GM21825 (cell line): ENCODE data around the gene PCDHGA12.

Experiments
- ATAC-seq: cut with Tn5 transposase; IDR thresholded peaks from one replicate; pipeline ENCODE4 v1.9.1; 2021; ENCODE audit warnings: mild to moderate bottlenecking, moderate library complexity; ENCODE audit not compliant: unreplicated experiment

PCDHGA12 gene

DNA sequence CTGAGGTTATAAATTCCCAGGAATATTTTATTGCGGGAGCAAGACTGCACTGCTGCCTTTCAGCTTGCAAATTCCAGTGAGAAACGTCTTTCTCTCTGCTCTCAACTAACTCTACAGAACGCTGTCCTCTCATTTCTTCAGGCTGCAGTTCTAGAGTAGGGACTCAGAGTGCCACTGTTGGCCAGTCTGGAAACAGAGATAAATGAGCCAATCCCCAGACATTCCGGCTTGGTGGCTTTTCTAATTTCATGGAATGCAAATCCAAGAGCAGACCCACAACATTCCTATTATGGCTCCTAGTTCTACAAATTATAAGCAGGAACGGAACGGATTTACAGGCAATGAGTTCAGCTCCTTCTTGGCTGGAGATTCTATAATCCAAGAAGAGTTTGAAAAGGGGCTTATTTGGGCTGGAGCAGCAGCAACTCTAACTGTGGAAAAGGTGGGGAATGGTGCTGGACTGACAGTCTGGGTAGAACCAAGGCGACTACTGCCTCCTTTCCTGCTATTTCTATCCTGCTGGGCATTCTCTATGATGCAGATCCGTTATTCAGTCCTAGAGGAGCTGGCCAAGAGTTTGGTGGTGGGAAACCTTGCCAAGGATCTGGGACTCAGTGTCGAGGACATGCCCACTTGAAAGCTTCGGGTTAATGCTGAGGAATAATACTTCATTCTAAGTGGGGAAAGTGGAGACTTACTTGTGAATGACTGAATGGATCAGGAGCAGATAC is 9.3 kb downstream of the PCDHGA12 start:
- no peak for ATAC-seq

DNA sequence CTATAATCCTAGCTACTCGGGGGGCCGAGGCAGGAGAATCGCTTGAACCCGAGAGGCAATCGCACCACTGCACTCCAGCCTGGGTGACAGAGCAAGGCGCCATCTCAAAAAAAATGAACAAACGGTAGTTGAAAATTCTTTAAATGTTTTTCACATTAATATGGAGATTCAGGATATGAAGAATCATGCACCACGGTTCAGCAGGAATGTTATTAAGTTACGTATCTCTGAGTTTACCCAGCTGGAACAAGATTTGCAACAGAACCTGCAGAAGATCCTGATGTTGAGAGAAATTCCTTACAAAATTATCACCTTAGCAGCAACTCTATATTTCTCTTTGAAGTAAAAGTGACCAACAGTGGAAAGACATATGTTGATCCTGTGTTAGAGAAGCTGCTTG is 10.0 kb downstream of the PCDHGA12 start:
- ATAC-seq, result no peak

DNA sequence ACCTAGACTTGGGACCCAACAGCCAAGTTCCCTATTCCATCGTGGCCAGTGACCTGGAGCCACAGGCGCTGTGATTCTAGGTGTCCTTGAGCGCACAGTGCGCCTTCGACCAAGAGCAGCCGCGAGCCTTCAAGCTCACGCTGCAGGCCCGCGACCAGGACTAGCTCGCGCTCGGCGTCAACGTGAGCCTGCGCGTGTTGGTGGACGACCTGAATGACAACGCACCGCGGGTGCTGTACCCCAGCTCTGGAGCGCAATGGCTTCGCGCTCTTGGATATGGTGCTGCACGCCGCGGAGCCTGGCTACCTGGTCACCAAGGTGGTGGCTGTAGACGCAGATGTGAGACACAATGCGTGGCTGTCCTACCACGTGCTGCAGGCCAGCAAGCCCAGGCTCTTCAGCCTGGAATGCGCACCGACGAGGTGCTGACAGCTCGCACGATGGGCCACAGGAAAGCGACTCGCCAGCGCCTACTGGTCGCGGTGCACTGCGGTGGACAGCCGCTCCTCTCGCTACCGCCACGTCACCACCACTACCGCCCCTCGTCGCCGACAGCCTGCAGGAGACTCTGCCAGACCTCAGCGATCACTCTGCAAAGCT is 11.4 kb downstream of the PCDHGA12 start:
- ATAC-seq, result no peak

DNA sequence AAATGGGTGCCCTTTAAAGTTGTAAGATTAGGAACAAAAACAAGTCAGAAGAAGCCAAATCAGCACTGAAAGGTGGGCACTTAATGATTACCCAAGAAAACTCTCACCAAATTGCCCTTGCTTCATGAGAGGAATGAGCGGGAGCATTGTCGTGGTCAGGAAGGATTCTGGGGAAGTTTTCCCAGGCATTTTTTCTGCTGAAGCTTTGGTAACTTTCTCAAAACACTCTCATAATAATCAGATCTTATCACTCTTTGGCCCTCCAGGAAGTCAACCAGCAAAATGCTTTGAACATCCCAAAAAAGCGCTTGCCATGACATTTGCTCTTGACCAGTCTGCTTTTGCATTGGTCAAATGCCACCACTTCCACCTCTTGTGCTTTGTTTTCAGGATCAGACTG is 35.0 kb downstream of the PCDHGA12 start:
- no peak for ATAC-seq

DNA sequence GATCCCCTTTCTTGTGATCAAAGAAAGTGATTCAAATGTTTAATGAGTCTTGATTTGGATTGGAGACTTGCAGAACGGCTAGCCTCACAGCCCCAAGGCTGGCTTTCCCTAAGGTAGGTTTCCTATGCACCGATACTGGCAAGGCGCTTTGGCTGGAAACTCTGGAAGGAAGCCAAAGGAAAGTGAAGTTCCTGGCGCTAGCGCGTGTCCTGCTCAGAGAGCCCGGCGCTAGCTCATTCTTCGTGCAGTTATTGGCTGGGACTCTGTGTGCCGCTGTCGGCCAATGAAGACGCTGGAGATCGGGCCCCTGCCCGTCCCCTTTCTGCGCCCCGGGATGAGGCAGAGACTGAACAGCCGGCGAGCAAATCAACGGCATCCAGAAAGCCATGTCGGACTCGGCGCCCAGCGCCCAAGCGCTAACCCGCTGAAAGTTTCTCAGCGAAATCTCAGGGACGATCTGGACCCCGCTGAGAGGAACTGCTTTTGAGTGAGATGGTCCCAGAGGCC is 45.4 kb downstream of the PCDHGA12 start, which contains the start of gene PCDHGC3:
Gene PCDHGC3, plus strand, starts transcription at position 342 of the 507 bp plus-strand sequence. Its CDS starts 151 bp downstream, at position 493.
- peak; percentile 99 for ATAC-seq

DNA sequence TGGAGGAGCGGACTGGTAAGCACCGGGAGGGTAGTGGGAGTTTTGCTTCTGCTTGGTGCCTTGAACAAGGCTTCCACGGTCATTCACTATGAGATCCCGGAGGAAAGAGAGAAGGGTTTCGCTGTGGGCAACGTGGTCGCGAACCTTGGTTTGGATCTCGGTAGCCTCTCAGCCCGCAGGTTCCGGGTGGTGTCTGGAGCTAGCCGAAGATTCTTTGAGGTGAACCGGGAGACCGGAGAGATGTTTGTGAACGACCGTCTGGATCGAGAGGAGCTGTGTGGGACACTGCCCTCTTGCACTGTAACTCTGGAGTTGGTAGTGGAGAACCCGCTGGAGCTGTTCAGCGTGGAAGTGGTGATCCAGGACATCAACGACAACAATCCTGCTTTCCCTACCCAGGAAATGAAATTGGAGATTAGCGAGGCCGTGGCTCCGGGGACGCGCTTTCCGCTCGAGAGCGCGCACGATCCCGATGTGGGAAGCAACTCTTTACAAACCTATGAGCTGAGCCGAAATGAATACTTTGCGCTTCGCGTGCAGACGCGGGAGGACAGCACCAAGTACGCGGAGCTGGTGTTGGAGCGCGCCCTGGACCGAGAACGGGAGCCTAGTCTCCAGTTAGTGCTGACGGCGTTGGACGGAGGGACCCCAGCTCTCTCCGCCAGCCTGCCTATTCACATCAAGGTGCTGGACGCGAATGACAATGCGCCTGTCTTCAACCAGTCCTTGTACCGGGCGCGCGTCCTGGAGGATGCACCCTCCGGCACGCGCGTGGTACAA is 46.0 kb downstream of the PCDHGA12 start:
- peak; percentile 12 for ATAC-seq

DNA sequence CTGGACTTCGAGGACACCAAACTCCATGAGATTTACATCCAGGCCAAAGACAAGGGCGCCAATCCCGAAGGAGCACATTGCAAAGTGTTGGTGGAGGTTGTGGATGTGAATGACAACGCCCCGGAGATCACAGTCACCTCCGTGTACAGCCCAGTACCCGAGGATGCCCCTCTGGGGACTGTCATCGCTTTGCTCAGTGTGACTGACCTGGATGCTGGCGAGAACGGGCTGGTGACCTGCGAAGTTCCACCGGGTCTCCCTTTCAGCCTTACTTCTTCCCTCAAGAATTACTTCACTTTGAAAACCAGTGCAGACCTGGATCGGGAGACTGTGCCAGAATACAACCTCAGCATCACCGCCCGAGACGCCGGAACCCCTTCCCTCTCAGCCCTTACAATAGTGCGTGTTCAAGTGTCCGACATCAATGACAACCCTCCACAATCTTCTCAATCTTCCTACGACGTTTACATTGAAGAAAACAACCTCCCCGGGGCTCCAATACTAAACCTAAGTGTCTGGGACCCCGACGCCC is 46.8 kb downstream of the PCDHGA12 start:
- no peak for ATAC-seq

DNA sequence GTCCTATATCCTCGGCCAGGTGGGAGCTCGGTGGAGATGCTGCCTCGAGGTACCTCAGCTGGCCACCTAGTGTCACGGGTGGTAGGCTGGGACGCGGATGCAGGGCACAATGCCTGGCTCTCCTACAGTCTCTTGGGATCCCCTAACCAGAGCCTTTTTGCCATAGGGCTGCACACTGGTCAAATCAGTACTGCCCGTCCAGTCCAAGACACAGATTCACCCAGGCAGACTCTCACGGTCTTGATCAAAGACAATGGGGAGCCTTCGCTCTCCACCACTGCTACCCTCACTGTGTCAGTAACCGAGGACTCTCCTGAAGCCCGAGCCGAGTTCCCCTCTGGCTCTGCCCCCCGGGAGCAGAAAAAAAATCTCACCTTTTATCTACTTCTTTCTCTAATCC is 47.5 kb downstream of the PCDHGA12 start:
- ATAC-seq, result no peak

DNA sequence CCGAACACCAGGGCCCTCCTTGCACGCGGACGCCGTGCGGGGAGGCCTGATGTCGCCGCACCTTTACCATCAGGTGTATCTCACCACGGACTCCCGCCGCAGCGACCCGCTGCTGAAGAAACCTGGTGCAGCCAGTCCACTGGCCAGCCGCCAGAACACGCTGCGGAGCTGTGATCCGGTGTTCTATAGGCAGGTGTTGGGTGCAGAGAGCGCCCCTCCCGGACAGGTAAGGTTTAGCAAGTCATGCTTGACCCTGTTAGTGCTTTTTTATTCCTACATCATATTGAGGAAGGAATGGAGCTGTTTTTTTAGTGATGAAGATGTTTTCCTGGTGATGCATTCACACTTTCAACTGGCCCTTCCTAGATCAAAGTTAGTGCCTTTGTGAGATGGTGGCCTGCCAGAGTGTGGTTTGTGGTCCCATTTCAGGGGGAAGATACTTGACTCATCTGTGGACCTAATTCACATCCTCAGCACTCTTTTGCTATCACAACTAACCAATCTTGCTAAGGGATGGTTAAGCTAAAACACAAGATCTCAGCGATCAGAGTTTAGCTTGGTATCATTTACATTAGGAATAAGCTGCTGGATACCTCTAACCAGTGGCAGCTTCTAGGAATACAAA is 48.1 kb downstream of the PCDHGA12 start:
- no peak for ATAC-seq

DNA sequence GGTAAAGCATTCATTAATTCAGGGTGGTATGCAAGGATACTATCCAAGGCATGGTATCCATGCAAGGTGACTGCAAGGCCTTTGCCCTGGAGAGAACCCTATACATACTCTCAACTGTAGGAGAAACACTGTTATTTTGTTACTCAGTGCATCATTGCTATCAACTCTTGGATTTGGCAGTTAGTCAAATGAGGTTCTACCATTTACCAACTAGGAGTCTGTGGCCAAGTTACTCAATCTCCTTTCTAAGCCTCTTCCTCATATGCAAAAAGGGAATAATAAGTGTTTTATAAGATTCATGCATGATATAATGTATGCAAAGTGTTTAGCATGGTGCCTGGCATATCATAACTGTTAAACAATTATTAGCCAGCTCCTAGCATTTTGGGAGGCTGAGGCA is 49.5 kb downstream of the PCDHGA12 start:
- no peak for ATAC-seq
